Stimulated activated CD8-positive, alpha-beta memory T cell treated with anti-CD3 and anti-CD28 coated beads, Interleukin-15, amount 100 ng/mL, for 4 hours (primary cell): ENCODE data around the gene PRKCB.

ENCODE experiments used
- DNase-seq, 2 donors: peaks; one replicate each; pipeline ENCODE4 v3.0.0-alpha.2; 2020; ENCODE audit warnings: low read depth in 2 of 2

The PRKCB gene

DNA sequence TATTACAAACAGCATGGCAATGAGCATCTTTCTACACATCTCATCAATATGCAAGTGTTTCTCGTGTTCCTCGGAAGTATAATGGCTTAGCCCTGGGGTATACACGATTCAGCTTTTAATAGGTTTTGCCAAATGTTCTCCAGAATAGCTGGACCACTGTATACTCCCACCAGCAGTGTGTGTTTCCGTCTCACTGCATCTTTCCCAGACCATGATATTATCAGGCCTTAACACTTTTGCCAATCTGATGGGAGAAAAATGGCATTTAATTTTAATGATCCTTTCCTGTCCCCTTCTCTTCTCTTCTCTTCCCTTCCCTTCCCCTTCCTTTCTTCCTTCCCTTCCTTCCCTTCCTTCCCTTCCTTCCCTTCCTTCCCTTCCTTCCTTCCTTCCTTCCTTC lies 30.8 kb downstream of the PRKCB start:
- DNase-seq, result no peak

DNA sequence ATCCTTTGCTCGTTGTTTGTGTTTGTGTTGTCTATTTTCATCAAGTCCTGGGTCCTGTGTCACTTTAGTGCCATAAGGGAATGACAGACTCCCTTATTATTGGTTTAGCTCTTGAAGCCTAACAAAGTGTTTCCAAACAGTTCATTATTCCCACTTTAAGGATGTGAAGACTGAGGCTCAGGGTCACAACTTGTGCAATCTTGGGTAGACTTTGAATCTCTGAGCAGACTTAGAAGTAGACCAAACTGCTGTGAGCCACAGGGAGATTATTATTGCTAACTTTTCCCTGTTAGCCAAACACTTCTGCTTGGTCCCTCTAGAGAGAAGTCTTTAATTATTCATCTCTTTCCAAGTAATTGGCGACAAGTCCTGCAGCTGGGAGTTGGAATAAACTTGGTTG lies 31.8 kb downstream of the PRKCB start:
- no peak for DNase-seq

DNA sequence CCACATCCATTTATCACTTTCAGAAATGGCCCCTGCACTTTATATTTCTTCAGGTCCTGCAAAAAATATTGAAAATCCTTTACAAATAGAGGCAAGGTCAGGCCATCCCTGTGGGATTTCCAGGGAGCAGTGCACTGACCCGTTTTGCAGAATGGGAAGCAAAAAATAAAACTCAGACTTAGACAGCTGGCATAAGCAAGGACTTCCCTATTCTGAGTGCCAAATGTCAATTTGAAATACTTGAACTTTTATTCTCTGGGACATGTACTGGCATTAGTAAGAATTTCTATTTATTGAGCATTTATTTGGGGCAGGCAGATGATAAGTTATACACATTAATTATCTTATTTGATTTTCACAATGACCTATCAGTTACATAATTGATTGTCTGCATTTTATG lies 32.4 kb downstream of the PRKCB start:
- no peak for DNase-seq

DNA sequence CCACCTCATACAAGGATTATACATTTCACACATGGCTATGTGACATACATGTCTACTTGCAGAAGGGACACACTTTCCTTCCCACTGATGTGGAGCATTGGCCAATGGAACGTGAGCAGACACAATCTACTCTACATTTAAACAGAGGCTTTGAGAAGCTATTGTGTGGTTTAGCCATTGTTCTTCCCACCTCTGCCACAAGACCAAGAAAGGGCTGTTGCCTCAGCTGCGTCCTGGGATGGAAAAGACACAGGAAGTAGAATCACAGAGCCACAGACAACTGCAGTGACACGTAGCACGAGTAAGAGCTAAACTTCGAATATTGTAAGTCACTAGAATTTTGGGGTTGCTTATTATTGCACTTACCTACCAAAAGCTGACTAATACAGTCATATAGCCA lies 33.3 kb downstream of the PRKCB start:
- DNase-seq, result no peak

DNA sequence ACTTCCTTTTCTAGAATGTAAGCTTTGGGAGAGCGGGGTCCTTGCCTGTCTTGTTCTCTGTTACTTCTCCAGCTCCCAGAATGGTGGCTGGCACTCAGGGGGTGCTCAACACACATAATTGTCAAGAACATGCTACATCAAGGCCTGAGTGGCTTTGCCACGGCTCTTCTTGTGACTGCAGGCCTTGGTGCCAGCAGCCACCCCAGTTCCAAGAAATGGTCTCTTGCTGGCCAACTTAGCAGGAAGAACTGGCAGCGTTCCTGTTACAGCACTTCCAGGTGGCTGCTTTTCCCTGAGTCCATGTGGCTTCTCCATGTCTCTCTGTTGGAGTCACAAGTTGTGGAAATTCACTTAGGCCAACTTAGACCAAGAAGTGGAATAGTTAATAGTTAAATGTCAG lies 36.1 kb downstream of the PRKCB start:
- DNase-seq, result no peak

DNA sequence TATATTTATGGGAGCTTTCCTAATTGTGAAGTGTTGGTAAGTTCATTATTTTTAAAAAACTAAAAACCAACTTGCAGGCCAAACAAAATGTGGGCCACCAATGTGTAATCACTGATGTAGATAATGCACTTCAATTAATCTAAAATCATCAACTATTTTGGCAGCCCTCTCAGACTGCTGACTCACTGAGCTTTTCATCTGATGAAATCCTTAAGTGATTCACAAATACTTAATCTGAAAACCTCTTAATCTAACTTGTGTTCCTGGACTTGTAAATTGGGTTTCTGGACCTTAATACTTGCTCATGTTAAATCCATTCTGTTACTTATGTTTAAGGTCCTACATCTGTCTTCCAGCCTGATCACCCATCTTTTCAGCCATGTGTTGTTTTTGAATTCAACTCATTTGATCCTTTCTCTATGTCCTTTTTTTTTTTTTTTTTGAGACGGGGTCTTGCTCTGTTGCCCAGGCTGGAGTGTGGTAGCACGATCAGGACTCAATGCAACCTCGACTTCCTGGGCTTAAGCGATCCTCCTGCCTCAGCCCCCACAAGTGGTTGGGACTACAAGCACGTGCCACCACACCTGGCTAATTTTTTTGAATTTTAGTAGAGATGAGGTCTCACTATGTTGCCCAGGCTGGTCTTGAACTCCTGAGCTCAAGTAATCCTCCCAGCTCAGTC lies 39.0 kb downstream of the PRKCB start:
- no peak for DNase-seq

DNA sequence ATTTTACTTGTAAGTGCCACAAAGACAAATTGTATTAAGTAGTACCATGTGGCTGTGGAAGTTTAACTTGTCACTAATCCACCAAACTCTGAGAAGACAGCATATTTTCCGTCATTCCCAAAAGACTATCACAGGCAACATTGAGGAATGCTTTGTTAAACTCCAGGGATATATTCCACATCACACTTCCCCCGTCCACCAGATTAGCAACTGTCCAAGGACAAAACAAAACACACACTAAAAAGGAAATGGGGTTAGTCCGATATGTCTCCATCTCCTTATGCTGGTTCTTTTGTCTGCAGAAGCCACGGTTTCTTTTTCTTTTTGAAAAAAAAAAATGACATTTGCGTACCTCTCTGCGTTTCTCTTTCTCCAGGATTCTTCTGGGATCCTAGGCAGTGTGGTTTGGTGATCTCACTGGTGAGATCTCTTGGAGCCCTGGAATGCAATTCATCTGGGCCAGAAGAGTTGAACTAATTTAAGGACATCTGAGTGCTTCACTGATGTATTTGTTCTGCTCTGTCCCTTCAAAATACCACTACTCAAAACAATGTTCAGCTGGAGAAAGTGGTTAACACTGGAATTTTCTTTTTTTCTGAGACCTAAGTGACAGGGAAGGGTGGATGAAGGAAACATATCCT lies 40.6 kb downstream of the PRKCB start:
- no peak for DNase-seq

DNA sequence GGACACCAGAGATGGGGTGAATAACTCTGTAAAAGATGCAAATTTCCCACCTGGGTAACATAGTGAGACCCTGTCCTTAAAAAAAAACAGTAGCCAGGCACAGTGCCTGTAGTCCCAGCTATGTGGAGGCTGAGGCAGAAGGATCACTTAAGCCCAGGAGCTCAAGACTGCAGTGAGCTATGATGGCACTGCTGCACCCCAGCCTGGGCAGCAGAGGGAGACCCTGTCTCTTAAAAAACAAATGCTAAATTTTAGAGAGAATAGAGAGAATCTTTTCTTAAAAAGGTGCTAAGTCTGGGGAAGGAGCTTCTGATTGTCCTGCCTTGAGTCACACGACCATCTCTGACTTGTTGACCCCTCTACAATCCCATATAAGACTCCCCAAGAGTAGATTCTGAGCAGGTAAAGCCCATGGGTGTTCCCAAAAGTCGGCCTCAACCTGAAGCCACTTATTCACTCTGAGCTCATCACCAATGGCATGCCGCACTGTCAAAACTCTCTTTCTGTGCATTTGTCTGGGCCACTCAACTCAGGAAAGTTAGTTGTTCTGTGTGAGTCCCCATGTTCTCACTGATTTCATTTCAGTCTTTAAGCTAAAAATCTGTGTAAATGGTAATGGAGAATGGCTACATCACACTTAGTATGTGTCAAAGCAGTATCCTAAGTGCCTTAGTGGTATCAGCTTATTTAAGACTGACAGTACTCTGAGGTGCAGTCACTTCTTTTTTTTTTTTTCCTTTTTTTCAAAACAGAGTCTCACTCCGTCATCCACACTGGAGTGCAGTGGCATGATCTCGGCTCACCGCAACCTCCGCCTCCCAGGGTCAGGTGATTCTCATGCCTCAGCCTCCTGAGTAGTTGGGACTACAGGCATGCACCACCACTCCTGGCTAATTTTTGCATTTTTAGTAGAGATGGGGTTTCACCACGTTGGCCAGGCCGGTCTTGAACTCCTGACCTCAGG lies 41.6 kb downstream of the PRKCB start:
- no peak for DNase-seq

DNA sequence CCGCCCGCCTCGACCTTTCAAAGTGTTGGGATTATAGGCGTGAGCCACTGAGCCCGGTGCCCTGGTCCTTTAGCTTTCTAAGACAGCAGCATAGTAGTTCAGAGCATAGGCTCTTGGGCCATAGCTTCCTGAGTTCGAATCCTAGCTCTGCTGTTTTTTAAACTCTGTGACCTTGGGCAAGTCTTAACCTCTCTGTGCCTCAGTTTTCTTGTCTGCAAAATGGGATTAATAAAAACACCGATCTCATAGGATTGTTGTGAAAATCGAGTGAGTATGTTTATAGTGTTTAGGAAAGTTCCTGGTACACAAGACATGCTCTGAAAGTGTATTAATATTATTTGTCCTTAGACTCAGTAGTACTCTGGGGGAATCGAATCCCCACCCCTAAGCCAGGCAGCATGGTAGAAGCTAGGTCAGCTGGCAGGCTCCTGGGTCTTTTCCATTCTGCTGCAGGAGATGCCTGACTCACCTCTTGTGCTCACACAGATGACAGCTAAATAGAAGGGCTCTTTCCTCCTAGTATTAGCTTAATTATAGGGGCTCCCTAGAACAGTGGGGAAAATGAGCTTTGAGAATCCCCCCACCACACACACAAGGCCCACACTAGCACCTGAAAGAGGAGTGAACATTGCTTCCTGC lies 44.1 kb downstream of the PRKCB start:
- DNase-seq, result no peak

DNA sequence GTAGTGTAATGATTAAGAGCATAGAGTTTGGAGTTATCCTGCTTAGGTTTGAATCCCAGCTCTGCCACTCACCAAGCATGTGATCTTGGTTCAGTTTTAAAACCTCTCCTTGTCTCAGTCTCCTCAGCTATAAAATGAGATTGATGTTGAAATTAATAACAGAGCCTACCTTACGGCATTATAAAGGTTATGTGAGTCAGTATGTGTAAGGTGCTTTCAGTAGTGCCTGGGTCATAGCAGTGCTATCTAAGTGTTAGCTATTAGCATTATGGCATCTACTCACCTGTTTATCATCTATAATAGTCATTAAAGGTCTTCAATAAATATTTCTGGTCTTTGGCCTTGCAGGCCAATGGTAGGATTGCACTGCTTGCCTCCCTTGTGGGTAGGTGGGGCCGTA lies 53.4 kb downstream of the PRKCB start:
- DNase-seq, result no peak

DNA sequence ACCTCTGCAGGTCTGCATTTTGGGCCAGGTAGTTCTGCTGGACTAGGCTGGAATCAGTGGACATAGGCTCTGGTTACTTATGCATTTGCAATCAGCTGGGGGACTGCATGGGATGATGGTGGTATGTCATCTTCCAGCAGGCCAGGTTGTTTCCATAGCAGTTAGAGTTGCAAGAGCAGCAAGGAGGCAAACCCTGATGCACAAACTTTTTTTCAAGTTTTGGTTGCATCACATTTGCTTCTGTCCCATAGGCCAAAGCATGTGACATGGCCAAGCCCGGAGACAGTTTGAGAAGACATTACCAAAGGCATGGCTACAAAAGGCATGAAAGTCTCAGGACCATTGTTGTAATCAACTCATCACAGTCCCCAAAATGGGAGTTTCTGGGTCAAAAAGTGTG lies 58.2 kb downstream of the PRKCB start:
- no peak for DNase-seq

DNA sequence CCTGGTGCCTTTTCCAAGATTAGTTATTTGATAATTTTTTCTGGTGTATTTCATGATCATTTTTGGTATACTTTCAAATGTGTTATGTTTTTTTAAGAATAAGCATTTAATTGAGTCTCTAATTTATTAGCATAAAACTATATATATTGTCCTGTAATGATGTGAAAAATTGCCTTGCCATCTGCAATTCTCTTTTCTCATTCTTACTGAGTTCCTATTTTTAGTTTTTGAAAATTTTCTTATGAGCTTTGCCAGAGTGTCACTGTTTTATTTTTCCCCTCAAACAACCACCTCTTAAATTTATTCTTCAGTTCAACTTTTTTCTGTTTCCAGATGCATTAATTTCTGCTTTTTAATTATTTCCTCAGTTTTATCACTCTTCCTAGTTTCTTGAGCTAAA lies 59.3 kb downstream of the PRKCB start:
- no peak for DNase-seq

DNA sequence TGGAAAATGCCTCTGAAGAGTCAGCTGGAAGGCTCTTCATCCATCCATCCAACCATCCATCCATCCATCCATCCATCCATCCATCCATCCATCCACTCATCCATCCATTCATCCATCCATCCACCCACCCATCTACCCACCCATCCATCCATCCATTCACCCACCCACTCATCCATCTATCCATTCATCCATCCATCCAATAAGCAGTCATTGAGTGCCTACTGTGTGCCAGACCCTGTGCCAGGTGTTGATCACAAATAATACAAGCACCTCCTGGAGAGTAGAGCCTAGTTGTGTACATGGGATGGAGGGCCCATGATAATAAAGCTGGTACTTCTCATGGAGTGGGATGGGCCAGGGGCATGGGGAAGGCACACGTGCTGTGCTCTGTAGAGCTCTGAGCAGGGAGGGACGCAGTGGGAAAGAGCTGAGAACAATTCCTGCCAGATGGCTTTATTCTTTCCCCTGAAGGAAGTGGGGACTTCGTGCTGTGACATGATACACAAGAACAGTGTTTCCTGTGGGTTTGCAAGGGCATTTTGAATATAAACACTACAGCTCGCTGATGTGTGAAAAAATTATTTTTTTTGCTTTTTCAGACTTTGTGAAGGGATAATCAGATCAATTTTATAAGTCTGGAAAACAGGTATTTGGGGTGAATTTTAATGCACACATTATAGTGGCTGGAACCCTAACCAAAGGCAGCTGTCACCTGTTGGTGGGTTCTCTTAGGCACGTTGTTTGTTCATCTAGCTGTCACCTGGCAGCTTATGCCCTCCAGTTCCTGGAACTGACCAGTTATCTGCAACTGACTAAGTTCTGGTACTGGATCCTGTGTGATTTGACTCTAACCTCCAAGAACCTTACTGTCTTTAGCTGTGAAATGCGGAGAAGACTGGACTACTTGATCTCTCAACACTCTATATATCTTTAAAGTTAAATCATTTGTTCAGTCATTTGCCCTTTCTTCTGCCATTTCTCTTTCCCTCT lies 61.3 kb downstream of the PRKCB start:
- no peak for DNase-seq

DNA sequence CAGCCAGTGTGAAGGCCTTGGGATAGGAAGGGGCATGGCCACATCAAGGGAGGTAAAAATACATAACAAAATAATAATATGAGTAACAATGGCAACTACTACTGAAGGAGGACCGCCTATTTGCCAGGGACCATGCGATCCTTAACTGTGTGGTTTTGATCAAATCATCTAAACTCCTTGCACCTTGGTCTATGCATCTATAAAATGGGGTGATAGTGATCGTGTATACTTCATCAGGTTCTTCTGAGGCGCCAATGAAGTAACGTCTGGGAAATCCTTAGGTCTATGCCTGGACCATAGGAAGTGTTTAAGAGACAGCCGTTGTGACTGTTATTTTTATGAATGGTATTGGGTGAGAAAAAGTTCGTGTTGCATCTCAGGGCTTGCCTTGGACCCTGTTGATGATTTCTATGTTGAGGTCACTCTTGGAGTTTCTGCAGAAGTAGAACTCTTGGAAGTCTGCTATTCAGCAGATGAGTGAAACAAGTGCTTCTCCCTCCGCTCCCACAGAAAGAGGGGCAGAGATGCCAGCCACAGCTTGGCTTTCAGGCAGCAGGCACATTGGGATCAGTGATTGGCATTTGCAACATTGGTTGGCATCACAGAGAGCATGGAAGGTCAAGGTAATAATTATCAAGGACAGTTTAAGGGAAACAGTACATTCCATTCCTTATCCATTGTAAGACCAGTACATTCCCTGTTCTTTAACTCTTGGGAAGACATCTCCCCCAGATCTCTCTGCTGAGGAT lies 63.1 kb downstream of the PRKCB start:
- no peak for DNase-seq

DNA sequence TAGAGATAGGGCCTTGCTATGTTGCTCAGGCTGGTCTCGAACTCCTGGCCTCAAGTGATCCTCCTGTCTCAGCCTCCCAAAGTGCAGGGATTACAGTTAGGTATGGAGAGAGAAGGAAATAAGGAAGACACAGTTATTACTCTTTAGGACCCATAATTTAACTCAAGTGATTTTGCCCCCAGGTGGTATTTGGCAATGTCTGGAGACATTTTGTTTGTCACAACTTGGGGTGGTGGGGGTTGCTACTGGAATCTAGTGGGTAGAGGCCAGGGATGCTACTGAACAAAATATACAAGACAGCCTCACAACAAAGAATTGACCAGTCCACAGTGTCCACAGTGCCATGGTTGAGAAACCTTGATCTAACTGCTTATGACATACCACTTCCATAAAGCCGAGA lies 64.1 kb downstream of the PRKCB start:
- DNase-seq, result no peak

DNA sequence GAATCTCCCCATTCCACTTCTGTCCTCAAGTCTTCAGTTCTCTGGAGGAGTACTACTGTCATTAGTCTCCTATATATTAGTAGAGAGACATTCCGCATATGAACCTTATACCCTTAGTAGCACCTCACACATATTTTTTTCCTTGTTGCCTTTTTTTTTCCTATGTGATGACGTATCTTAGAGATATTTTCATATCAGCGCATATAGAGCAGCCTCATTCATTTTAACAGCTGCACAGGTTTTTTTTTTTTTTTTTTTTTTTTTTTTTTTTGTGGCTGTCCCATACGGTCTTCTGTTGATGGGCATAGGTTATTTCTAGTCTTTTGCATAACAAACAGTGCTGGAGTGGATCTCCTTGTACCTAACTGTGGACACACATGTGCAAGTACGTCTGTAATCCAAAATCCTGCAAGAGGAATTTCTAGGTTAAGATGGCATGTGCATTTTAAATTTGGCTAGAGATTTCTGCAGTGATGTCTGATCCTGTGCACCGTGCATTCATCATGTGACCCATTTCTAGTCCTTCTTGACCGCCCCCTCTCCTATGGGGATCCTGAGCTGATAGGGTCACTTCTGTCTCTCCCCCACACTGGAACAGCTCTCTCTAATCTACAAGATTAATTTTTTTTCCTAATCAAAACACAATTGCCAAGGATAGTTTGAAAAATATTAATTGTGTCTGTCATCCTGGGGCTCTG lies 64.8 kb downstream of the PRKCB start:
- DNase-seq, result no peak

DNA sequence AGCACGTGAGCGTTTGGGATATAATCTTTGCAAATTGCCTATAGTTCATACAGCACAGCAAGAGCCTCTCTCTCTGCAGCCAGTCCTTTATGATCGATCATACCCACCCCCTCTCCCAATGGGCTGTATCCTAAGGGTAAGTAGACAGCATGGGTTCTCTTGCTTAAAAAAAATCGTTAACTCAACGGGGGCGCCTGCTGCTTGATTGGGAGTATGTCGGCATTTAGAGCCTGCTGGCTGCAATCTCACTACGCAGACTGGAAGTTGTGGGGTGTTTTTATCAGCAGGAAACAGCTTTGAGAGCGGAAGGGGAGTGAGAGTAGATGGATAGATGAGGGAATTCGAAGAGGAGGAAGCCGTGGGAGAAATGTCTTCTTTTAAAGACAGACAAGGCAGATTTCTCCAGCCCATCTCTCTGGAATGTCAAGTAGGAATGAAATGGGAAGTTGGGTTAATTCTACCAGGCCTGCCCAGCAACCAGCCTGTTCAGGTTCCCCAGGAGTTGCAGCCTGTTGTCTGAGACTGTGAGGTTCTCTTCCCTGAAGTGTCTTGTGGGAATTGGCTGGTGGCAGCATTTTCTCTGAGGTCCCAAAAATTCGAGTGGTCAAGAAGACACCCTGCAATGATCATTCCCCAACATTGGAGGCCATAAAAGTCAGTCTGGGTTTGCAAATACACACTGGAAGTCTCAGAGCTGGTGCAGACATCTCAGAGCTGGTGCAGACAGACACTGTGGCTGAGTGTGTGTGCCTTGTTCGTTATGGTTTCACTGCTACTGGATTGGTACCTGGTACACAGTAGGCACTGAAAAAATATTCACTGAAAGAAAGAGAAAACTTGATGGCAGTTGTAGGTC lies 65.6 kb downstream of the PRKCB start:
- DNase-seq, result no peak

DNA sequence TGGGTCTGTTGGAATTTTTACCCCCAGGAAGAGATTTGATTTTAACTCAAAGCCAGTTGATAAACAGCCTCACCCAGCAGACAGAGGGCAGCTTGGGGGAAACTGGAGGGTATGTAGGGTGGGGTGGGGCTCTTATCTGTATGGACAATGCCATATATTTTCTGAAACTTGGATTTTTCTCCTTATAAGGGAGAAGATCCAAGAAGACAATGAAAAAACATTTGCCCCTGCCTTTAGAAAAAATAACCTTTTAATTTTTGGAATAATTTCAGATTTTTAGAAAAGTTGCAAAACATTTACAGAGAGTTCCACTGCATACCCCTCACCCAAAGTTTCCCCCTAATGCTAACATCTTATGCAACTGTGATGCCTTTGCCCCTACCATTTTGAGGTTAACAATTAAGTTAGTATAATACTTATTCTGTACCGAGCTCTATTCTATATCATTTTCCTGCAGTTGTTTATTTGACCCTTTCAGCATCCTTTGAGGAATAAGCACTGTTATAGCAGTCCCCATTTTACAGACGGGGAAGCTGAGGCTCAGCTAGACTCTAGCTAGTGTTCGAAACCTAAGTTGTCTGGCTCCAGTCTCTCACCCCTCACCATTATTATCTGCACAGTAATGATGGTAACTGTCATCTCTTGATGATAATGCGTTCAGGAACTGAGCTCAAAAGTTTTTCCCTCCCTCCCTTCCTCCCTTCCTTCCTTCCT lies 66.4 kb downstream of the PRKCB start:
- no peak for DNase-seq
